GM12878 (cell line): ENCODE measurements around the gene TACR1. TPM values are rescaled to one million over a fixed set of nuclear protein-coding genes. Genes with fewer than 3 reads are reported as not detected.

Source experiments
- ATAC-seq: fragments of 200-7000 bp; cut with Tn5 transposase; 3 replicates; pipeline ENCODE4 v1.9.1; 2020; ENCODE audit warnings: mild to moderate bottlenecking, moderate library complexity
- BruUV-seq: library from RNA; stranded (reverse); fragments of 400-500 nt; replicated peaks from 2 replicates; lab custom pipeline; 2021; lab: Mats Ljungman, UMichigan
- CTCF ChIA-PET: fragments of 300-600 bp; sonication (Branson Sonifier 250); formaldehyde crosslinking; extraction: SDS; loops from one replicate; lab custom pipeline; 2021; ENCODE audit warnings: inconsistent platforms; lab: Yijun Ruan, JAX
- POLR2A ChIA-PET: fragments of 350-600 bp; formaldehyde crosslinking; extraction: SDS; loops from one replicate; lab custom pipeline; 2021; ENCODE audit warnings: inconsistent platforms; lab: Charles Lee
- RAD21 ChIA-PET: fragments of 300-600 bp; sonication (Branson Sonifier 250); formaldehyde crosslinking; loops from one replicate; lab custom pipeline; 2023; ENCODE audit warnings: antibody characterized with exemption; ENCODE audit not compliant: unreplicated experiment; lab: Charles Lee
- SMC1A ChIA-PET: fragments of 300-600 bp; sonication (Branson Sonifier 250); formaldehyde crosslinking; loops from one replicate; lab custom pipeline; 2023; ENCODE audit not compliant: unreplicated experiment, uncharacterized antibody; lab: Charles Lee
- DNase-seq: peaks from one replicate; pipeline ENCODE4 v3.0.0-alpha.2; 2011; ENCODE audit warnings: low read depth, low spot score
- FAIRE-seq: peaks from 3 replicates; lab custom pipeline; 2011; peaks lifted over from hg19 to GRCh38; lab: Jason Lieb, UNC
- H2AFZ ChIP-seq: 2 replicates; pipeline ENCODE4 v1.6.0; 2011; ENCODE audit warnings: low read depth, low read length, control low read depth; ENCODE audit not compliant: control insufficient read depth
- H3K27ac ChIP-seq: 2 replicates; pipeline ENCODE4 v1.5.1; 2011; ENCODE audit warnings: control low read depth; ENCODE audit not compliant: control insufficient read depth, insufficient read depth
- H3K27me3 ChIP-seq, 2 experiments: replicated peaks in 1 of 2; 2 replicates each; pipeline versions ENCODE4 v1.6.0 to v1.6.1; 2011; ENCODE audit warnings: low read length in 1 of 2; ENCODE audit not compliant: control insufficient read depth in 2 of 2, insufficient read depth in 2 of 2
- H3K36me3 ChIP-seq, 2 experiments: 2 replicates each; pipeline ENCODE4 v1.5.1; 2011; ENCODE audit warnings: low read length in 1 of 2; ENCODE audit not compliant: control insufficient read depth in 2 of 2, insufficient read depth in 2 of 2
- H3K4me1 ChIP-seq: 2 replicates; pipeline ENCODE4 v1.6.1; 2011; ENCODE audit warnings: mild to moderate bottlenecking, low read length, moderate library complexity, mixed read lengths; ENCODE audit not compliant: control insufficient read depth, insufficient read depth
- H3K4me2 ChIP-seq: 2 replicates; pipeline ENCODE4 v1.6.0; 2011; ENCODE audit warnings: control low read depth; ENCODE audit not compliant: control insufficient read depth, insufficient read depth
- H3K4me3 ChIP-seq: fragments of 200-600 bp; sonication (generic); 2 replicates; pipeline ENCODE4 v1.5.1; 2016
- H3K79me2 ChIP-seq: 2 replicates; pipeline ENCODE4 v1.6.0; 2011; ENCODE audit warnings: low read length; ENCODE audit not compliant: control insufficient read depth, insufficient read depth
- H3K9ac ChIP-seq: 2 replicates; pipeline ENCODE4 v1.8.0; 2011; ENCODE audit warnings: low read length, control low read depth, mixed read lengths; ENCODE audit not compliant: control insufficient read depth, insufficient read depth
- H3K9me3 ChIP-seq: replicated peaks from 3 replicates; pipeline ENCODE4 v1.5.1; 2011; ENCODE audit warnings: mild to moderate bottlenecking, low read length; ENCODE audit not compliant: control insufficient read depth, insufficient read depth
- H4K20me1 ChIP-seq: 2 replicates; pipeline ENCODE4 v1.6.0; 2011; ENCODE audit not compliant: control insufficient read depth, insufficient read depth
- HDGF ChIP-seq: fragments of 450-650 bp; IDR thresholded peaks from 2 replicates; pipeline ENCODE4 v1.6.1; 2016; ENCODE audit warnings: antibody characterized with exemption
- NR2C2 ChIP-seq: IDR thresholded peaks from 2 replicates; pipeline ENCODE4 v1.6.1; 2011; ENCODE audit warnings: borderline replicate concordance, low read depth; ENCODE audit not compliant: control insufficient read depth, insufficient read length
- ZBTB4 ChIP-seq: fragments of 450-650 bp; formaldehyde crosslinking; IDR thresholded peaks from 2 replicates; pipeline ENCODE4 v1.4.0; 2022; ENCODE audit warnings: mild to moderate bottlenecking, moderate library complexity
- WGBS: methylation state at CpG from one replicate; pipeline ENCODE4 v1.1.6; 2016; ENCODE audit warnings: low lambda C conversion rate; ENCODE audit not compliant: insufficient replicate concordance, insufficient coverage; ENCODE audit errors: missing lambda C conversion rate; 5-methylcytosine and 5-hydroxymethylcytosine counted together
- in situ Hi-C: fragments of 300-500 bp; cut with MboI; formaldehyde crosslinking; loops from 9 replicates; pipeline ENCODE4 v1.14.3; 2018; ENCODE audit warnings: mixed read lengths
- intact Hi-C: fragments of 100-400 bp; cut with micrococcal nuclease; formaldehyde crosslinking; loops from one replicate; pipeline ENCODE4 v1.14.2; 2022; ENCODE audit not compliant: unreplicated experiment
- polyA plus RNA-seq, 11 experiments: library from polyadenylated mRNA; depleted of rRNA in 4 of 11; unstranded in 6 of 11; stranded (reverse) in 5 of 11; fragments of >200 nt; fragmentation: Nextera tagmentation in 4 of 11; fragmentation: Illumina TruSeq in 1 of 11; extraction: Ambion mirVana in 4 of 11; extraction: Trizol in 1 of 11; gene quantifications; 1 replicate in 1 of 11; 2 replicates in 10 of 11; pipeline versions ENCODE4 v1.2.1 to v1.2.3, GENCODE V29; 2011 to 2016; ENCODE audit warnings: inconsistent platforms in 2 of 11, missing spikeins in 2 of 11, low read depth in 1 of 11
- total RNA-seq, 4 experiments: library from RNA; depleted of rRNA in 3 of 4; stranded (reverse); fragments of >200 nt in 3 of 4; fragmentation: Illumina TruSeq in 1 of 4; extraction: Trizol in 1 of 4; gene quantifications; 2 replicates each; pipeline versions ENCODE4 v1.2.1 to v1.2.3, GENCODE V29; 2013 to 2021

TACR1 gene
- total and polyA plus RNA-seq, 10 of the 15 experiments (the other 5 are each of a cell fraction or from before 2014, with no cell fraction given): 0.04 to 1.4 (median 0.15) TPM

GRCh38 chr2:75025633-75026380 is 173.5 kb downstream of the TACR1 start:
- Histone ChIP-seq H3K27ac (no peak overlapping the region), H3K36me3 (no peaks in the 10 kb centered on the region), H3K27me3 (no peaks in the 10 kb centered on the region), H3K9me3 (no peaks in the 10 kb centered on the region), H3K9ac (no peak overlapping the region), H3K4me2 (no peak overlapping the region), H3K4me3 (no peak overlapping the region), H4K20me1 (no peaks in the 10 kb centered on the region), H3K4me1 (peaks cover 6% of the 10 kb centered on the region; the same call in 1 of the 2 replicates), H3K79me2 (no peaks in the 10 kb centered on the region), H2AFZ (no peak overlapping the region)
- no peak for DNase-seq
- no peak for FAIRE-seq
- ChIA-PET SMC1A (interaction anchor here (1.0 to 1.6 kb wide), 2 partner anchors 11 to 14 kb away, joined by 3 to 4 read pairs; no protein-coding TSS in a partner anchor), POLR2A (no interaction called here), CTCF (interaction anchor here (0.5 to 1.3 kb wide), 2 partner anchors 38 to 47 kb away, joined by 3 to 4 read pairs; no protein-coding TSS in a partner anchor), RAD21 (no interaction called here)
- intact Hi-C loops: no loop called here
- in situ Hi-C loops: no loop called here
- no peak for ATAC-seq
- BruUV-seq: no TSS peak
- TF ChIP-seq NR2C2: no peak
- no peak for TF ChIP-seq HDGF
- TF ChIP-seq ZBTB4: no peak
- 50% methylated on average over 2 of the region's 2 CpGs for WGBS
